Astrocyte of the cerebellum (primary cell): ENCODE measurements around the gene ZNF491.
A peak's percentile ranks its signal among the peaks of the same experiment; 100 is the strongest.
"Not testable (repeated sequence)": the region's sequence is repeated elsewhere in the genome, so short reads cannot be mapped to it uniquely, and the experiment has no call there.

ENCODE experiments used
- DNase-seq: peaks from one replicate; pipeline ENCODE4 v3.0.0-alpha.2; 2011; ENCODE audit warnings: low read depth
- H3K4me3 ChIP-seq: 2 replicates; pipeline ENCODE4 v1.5.1; 2011; ENCODE audit warnings: mild to moderate bottlenecking, low read depth, low read length, moderate library complexity
- CTCF ChIP-seq: IDR thresholded peaks from 2 replicates; pipeline ENCODE4 v1.5.1; 2012; ENCODE audit warnings: low read length, low read depth, moderate library complexity, mild to moderate bottlenecking; ENCODE audit errors: missing control alignments
- in situ Hi-C: cut with HindIII; loops from 2 replicates; pipeline ENCODE4 v1.10.0; 2017; ENCODE audit warnings: low sequenced_read_pairs

ZNF491 gene

GRCh38 chr19:11821474-11822109, 23.3 kb downstream of the ZNF491 start:
- no peak for TF ChIP-seq CTCF
- H3K4me3 ChIP-seq: no peak overlapping the region
- no peak for DNase-seq
- in situ Hi-C loops: no loop called here

- DNase-seq, H3K4me3 ChIP-seq, in situ Hi-C loops: not testable (repeated sequence)
These were observed 30.9 kb downstream of the ZNF491 start for GRCh38 chr19:11828957-11829876.

- in situ Hi-C loops: no loop called here
- no peak for DNase-seq
- no peak overlapping the region for H3K4me3 ChIP-seq
- TF ChIP-seq CTCF: no peak
These were observed 34.1 kb downstream of the ZNF491 start for GRCh38 chr19:11832253-11832912.

DNA sequence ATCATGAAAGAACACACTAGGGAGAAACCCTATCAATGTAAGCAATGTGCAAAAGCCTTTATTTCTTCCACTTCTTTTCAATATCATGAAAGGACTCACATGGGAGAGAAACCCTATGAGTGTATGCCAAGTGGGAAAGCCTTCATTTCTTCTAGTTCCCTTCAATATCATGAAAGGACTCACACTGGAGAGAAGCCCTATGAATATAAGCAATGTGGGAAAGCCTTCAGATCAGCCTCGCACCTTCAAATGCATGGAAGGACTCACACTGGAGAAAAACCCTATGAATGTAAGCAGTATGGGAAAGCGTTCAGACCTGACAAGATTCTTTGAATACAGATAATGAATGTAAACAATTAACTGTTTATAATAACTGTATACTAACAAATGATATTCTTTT, 35.2 kb downstream of the ZNF491 start:
- DNase-seq: no peak
- in situ Hi-C loops: no loop called here
- no peak overlapping the region for H3K4me3 ChIP-seq
- no peak for TF ChIP-seq CTCF

DNA sequence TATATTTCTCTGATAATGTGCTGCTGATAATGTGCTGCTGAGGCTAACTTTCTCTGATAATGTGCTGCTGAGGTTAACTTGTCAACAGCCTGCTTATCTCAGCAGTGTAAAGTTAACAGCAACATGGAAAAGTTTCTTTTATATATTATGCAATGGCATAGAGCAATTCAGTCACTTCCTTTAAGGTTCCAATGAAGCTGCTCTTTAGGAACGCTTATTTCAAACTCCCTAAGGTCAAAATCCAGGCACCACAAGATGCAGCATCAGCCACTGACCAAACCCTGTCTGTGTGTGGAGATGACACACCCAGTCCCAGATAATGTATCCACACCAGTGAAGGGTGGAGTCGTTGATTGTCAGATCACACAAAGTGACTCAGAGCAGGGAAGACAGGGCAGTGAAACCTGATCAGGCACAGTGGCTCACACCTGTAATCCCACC, 37.3 kb downstream of the ZNF491 start:
- H3K4me3 ChIP-seq, in situ Hi-C loops, DNase-seq: not testable (repeated sequence)

- in situ Hi-C loops: no loop called here
- no peak overlapping the region for H3K4me3 ChIP-seq
- DNase-seq: no peak
- TF ChIP-seq CTCF: no peak
These were observed 45.4 kb downstream of the ZNF491 start for GRCh38 chr19:11843722-11844121.

- H3K4me3 ChIP-seq, in situ Hi-C loops, DNase-seq: not testable (repeated sequence)
These were observed 49.3 kb downstream of the ZNF491 start for GRCh38 chr19:11847615-11848014.

- no peak for TF ChIP-seq CTCF
- DNase-seq: no peak
- peak overlapping the region; percentile 49 for H3K4me3 ChIP-seq
- in situ Hi-C loops: no loop called here
These were observed 49.9 kb downstream of the ZNF491 start for GRCh38 chr19:11848200-11848593.
